ENCODE data around the gene FBXL19. TPM values are rescaled to one million over a fixed set of nuclear protein-coding genes. Genes with fewer than 3 reads are reported as not detected.
A peak's percentile ranks its signal among the peaks of the same experiment; 100 is the strongest.

FBXL19 gene
- total and polyA plus RNA-seq, 2 of the 13 experiments (the other 11 are each of a cell fraction or from before 2014, with no cell fraction given) = 6.0 to 13.7 TPM

DNA sequence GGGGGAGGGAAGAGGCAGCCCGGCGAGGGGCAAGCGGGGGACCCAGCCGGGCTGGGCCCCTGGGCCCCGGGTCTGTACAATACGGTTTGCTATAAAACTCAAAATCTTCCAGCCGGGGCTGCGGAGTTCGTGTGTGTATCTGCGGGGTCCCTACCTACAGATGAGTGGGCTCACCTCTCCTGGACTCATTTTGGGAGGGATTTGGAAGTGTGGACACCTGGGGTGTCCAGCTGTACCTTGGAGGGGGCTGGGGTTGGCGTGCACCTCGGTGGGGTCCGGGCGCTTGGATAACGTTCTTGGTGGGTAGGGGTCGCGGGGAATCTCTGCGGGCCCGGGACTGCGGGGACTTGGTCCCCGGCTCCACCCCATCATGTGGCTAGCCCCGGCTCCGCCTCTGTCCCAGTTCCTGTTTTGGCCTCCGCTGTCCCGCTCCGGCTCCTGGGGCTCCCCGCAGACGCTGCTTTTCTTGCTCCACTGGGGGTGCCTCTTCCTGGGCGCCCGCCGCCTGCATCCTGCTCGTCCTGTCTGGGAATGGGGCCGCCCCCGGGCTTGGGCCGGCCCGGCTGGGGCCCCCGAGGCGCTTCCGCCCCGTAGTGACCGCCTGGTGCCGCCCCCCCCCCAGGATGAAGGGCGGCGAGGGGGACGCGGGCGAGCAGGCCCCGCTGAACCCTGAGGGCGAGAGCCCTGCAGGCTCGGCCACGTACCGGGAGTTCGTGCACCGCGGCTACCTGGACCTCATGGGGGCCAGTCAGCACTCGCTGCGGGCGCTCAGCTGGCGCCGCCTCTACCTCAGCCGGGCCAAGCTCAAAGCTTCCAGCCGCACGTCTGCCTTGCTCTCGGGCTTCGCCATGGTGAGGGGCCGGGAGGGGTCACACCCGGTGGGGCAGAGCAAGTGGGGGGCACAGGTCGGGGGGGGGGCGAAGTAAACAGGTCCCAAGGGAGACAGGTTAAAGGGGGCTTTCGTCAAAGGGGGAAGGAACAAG is 25.6 kb downstream of the FBXL19 start, which contains the start of gene ORAI3 (continued):
- TF ChIP-seq, protein P1, sequence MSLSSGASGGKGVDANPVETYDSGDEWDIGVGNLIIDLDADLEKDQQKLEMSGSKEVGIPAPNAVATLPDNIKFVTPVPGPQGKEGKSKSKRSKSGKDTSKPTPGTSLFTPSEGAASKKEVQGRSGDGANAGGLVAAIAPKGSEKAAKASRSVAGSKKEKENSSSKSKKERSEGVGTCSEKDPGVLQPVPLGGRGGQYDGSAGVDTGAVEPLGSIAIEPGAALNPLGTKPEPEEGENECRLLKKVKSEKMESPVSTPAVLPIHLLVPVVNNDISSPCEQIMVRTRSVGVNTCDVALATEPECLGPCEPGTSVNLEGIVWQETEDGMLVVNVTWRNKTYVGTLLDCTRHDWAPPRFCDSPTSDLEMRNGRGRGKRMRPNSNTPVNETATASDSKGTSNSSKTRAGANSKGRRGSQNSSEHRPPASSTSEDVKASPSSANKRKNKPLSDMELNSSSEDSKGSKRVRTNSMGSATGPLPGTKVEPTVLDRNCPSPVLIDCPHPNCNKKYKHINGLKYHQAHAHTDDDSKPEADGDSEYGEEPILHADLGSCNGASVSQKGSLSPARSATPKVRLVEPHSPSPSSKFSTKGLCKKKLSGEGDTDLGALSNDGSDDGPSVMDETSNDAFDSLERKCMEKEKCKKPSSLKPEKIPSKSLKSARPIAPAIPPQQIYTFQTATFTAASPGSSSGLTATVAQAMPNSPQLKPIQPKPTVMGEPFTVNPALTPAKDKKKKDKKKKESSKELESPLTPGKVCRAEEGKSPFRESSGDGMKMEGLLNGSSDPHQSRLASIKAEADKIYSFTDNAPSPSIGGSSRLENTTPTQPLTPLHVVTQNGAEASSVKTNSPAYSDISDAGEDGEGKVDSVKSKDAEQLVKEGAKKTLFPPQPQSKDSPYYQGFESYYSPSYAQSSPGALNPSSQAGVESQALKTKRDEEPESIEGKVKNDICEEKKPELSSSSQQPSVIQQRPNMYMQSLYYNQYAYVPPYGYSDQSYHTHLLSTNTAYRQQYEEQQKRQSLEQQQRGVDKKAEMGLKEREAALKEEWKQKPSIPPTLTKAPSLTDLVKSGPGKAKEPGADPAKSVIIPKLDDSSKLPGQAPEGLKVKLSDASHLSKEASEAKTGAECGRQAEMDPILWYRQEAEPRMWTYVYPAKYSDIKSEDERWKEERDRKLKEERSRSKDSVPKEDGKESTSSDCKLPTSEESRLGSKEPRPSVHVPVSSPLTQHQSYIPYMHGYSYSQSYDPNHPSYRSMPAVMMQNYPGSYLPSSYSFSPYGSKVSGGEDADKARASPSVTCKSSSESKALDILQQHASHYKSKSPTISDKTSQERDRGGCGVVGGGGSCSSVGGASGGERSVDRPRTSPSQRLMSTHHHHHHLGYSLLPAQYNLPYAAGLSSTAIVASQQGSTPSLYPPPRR (CRISPR knock-in tag; IDR thresholded peaks at IDR 0.05; ENCODE audit: borderline replicate concordance) = 0 out of 2 replicates have a peak, but pooled peaks have one; percentile 10
- TF ChIP-seq CERS6 (CRISPR knock-in tag; IDR thresholded peaks at IDR 0.05) (no peak), ZNF589 (CRISPR knock-in tag; conservative IDR thresholded peaks at IDR 0.05) (no peak), MED13 (CRISPR knock-in tag; IDR thresholded peaks at IDR 0.05) (no peak), ZNF232 (CRISPR knock-in tag; IDR thresholded peaks at IDR 0.05; ENCODE audit: borderline replicate concordance) (peak; percentile 66), ZNF777 (CRISPR knock-in tag; IDR thresholded peaks at IDR 0.05) (no peak), SYNCRIP (IDR thresholded peaks at IDR 0.05; ENCODE audit: insufficient read depth, low read depth, low read length) (no peak), ZKSCAN1 (IDR thresholded peaks at IDR 0.05; ENCODE audit: low read length) (no peak), SMC3 (IDR thresholded peaks at IDR 0.05; ENCODE audit: low read length) (no peak), NFE2L1 (CRISPR knock-in tag; IDR thresholded peaks at IDR 0.05; ENCODE audit: borderline replicate concordance) (no peak), ZNF484 (CRISPR knock-in tag; IDR thresholded peaks at IDR 0.05; ENCODE audit: borderline replicate concordance, low read depth) (no peak), ZNF782 (CRISPR knock-in tag; IDR thresholded peaks at IDR 0.05; ENCODE audit: borderline replicate concordance) (no peak), LRRFIP1 (CRISPR knock-in tag; conservative IDR thresholded peaks at IDR 0.05) (no peak), ZSCAN31 (CRISPR knock-in tag; IDR thresholded peaks at IDR 0.05; ENCODE audit: low read depth) (0 out of 2 replicates have a peak, but pooled peaks have one; percentile 53), SOX5 (CRISPR knock-in tag; IDR thresholded peaks at IDR 0.05; ENCODE audit: borderline replicate concordance) (no peak), ZNF282 (IDR thresholded peaks at IDR 0.05; ENCODE audit: partially characterized antibody) (no peak), ZNF180 (CRISPR knock-in tag; IDR thresholded peaks at IDR 0.05; ENCODE audit: borderline replicate concordance, low read depth) (no peak)
- TF ChIP-seq, protein P2, sequence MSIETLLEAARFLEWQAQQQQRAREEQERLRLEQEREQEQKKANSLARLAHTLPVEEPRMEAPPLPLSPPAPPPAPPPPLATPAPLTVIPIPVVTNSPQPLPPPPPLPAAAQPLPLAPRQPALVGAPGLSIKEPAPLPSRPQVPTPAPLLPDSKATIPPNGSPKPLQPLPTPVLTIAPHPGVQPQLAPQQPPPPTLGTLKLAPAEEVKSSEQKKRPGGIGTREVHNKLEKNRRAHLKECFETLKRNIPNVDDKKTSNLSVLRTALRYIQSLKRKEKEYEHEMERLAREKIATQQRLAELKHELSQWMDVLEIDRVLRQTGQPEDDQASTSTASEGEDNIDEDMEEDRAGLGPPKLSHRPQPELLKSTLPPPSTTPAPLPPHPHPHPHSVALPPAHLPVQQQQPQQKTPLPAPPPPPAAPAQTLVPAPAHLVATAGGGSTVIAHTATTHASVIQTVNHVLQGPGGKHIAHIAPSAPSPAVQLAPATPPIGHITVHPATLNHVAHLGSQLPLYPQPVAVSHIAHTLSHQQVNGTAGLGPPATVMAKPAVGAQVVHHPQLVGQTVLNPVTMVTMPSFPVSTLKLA (IDR thresholded peaks at IDR 0.05) = no peak

Measured in HepG2 (cell line).